GM19468 (cell line): ENCODE results near the gene CRMP1.

Experiments
- ATAC-seq: cut with Tn5 transposase; IDR thresholded peaks from one replicate; pipeline ENCODE4 v1.9.1; 2021; ENCODE audit warnings: mild to moderate bottlenecking, moderate library complexity, moderate number of reproducible peaks; ENCODE audit not compliant: unreplicated experiment; ENCODE audit errors: extremely low read depth

Gene CRMP1

DNA sequence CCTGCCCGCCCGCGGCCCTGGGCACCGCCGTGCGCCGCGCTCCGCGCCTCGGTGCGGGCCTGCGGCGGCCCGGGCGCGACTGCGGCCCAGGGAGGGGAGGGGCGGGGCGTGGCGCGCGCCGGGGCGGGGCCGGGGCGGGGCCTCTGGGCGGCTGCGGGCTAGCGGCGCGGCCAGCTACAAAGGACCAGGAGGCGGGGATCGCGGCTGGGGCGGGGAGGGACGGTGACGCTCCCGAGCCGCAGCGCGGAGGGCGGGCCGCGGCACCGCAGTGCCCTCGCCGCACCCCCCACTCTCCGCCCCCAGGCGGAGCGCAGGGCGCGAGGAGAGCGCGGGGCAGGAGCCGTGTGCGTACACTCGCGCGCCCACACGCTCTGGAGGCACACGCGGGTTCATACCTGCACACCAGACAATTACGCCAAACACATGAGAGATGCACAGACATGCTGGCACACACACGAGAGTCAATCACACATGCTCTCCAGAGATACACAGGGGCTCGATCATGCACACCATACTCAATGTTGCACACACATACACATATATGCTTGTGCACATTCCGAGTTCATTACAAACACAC lies at the start of gene CRMP1:
Gene CRMP1 (minus strand): TSS at position 83 of the 577 bp plus-strand sequence. CDS start 117 bp downstream, outside the sequence.
- no peak for ATAC-seq

DNA sequence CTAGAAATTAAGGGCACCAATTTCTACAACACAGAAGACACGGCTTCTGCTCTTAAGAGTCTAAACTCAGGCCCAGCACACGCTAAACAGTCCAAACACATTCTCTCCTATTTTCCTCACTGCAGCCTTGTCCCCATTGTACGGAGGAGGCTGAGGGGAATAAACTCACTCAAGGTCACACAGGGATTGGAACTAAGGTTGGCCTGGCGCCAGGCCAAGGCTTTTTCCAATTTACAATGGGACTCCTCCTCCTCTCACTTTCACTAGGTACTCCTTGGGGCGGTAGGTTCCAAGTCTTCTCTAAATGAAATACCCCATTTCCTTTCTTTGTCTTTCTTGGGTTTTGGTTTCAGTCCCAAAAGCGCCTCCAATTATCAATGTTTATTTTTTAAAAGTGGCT lies 48.7 kb upstream of the CRMP1 start:
- ATAC-seq = no peak

DNA sequence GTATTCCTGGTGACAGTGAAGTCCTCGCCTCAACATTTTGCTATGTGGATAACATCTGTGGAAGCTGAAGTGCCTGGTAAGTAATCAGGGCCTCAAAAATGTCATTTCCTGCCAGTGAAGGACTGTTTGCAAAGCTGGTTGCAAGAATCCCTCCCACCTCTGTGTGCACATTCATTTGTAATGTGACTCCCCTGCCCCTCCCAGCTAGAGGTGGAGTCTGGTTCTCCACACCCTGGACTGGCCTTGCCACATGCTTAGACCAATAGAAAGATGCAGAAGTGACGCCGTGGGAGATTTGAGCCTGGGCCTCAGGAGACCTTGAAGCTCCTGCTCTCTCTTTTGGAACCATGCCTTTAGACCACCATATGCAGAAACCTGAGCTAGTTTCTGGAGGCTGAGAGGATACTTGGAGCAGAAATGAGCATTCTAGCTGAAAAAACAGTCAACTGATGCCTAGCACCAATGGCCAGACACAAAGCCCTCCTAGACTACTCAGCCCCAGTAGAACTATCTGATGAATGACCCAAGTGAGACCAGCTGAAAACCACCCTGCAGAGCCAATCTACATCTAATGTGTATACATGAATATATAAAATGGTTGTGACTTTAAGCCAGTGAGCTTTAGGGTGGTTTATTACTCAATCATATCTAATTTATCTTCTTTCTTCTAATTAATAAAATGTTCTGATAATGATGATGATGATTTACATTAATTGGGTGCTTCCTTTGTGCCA lies 47.8 kb upstream of the CRMP1 start:
- no peak for ATAC-seq

DNA sequence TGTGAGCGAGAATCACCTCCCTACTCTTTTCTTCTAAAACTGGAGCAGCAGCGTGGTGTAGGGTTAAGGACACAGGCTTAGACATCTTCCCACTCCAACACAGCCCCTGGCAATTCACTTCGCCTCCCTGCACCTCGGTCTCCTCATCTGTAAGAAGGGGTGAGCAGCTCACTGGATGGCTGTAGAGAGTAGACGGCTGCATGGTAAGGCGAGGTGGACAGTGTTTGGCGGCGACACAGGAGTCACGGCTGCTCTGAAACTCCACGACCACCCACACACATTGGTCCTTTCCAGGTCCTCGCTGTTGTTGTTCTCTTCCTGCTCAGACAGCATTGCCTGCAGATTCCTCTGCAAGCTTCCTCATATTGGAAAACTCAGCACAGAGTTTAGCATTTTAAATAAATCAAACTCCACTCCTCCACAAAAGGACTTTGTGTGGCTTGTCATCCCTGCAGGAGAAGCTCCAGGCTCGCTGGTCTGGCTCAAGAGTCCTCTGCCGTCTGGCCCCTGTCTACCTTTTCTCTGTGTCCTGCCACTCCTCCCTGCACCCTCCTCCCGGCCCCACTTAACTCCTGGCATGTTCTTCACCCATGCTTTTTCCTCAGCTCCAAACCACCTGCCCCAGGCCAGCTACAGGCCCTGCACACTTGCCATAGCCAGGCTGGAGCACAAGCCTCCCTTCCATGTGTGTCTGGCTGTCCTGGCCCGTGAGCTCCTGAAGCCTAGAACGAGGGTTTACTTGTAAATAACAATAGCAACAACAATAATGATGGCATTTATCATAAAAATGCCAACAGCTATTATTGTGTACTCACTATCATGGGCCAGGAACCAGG lies 41.3 kb upstream of the CRMP1 start:
- ATAC-seq = no peak

DNA sequence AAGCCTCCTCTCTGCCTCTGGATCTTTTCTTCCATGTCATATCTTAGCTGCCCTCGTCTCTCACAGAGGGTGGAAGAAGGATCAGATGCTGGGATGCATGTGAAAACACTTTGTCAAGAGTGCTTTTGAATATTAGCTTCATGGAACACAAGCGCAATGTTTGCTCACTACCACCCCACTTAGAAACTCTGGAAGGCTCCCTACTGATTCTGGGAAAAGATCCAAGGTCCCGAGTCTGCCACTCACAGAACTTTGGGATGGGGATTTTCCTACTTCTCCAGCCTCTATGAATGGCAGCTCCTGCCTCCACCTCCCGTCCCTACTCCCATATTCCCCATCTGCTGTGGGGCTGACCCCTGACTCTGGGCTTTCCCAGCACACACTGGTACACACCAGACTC lies 40.2 kb upstream of the CRMP1 start:
- no peak for ATAC-seq

DNA sequence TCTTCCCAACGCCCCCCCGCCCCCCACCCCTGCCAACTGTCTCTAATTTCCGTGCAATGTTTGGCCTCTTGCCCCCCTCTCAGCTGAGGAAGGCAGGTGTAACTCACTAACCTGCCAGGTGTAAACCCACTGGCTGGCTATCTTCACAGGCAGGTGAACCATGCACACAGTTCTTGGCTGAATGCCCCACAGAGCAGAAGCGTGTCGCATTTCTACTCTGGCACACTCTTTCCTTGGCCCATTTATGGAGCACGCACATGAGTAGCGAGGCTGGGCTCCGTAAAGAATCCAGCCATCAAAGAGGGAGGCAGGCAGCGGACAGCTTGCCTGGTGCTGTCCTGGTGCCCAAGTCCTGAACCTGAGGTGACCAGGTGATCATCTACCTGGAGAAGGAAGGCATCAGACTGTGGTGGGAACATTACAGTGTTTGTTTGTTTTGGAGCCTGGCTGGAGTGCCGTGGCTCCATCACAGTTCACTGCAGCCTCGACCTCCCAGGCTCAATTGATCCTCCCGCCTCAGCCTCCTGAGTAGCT lies 39.2 kb upstream of the CRMP1 start:
- ATAC-seq = no peak

DNA sequence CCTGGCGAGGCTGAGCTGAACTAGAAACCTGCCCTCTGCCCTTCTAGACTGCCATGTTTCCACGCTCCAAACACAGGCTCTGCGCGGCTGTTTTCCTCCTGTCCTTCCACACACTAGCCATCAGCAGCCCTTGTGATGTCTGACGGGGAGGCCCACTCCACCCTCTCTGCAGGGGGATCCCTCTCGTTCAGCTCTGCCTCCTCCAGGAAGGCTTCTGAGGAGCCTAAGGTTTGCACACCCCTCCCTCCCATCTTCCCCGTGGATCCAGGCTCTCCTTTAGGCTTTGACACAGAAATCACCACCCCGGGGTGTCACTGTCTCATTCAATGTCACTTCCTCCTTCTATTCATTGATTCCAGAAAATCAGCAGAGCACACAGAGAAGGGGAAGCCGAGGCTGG lies 38.6 kb upstream of the CRMP1 start:
- ATAC-seq = no peak

DNA sequence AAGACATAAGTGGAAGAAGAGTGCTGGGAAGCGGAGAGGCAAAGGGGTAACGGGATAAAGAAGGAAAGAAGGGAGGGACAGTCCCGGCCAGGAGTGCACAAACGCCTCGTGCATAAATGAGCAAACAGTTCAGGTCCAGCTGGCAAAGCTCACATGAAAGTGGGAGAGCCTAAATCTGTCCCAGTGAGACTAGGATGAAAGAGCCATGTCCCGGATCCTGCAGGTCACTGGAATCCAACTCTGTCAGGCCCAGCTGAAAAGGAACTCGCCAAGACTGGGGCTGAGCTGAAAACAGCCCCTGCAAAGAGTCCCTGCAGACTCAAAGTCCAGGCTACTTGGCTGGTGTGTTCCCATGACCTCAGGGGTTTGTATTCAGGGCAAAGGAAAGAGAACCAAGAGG lies 38.0 kb upstream of the CRMP1 start:
- ATAC-seq = no peak

DNA sequence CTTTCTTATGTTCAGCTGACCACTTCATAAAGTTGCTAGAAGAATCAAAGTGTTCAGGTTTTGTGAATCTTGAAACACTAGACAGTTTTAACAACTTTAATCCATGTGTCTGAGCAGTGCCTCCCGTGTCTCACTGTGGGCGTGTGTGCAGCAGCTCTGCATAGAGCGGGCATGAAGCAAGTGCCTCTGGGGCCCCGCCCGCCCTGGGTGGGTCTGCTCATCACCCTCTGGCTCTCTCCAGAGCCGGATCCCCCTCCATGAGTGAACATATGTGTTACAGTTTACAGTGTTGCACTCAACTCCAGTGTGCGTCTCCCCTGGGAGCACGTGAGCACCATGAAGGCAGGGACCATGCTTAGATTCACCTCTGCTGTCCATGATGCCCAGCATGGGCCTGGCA lies 37.6 kb upstream of the CRMP1 start:
- no peak for ATAC-seq

DNA sequence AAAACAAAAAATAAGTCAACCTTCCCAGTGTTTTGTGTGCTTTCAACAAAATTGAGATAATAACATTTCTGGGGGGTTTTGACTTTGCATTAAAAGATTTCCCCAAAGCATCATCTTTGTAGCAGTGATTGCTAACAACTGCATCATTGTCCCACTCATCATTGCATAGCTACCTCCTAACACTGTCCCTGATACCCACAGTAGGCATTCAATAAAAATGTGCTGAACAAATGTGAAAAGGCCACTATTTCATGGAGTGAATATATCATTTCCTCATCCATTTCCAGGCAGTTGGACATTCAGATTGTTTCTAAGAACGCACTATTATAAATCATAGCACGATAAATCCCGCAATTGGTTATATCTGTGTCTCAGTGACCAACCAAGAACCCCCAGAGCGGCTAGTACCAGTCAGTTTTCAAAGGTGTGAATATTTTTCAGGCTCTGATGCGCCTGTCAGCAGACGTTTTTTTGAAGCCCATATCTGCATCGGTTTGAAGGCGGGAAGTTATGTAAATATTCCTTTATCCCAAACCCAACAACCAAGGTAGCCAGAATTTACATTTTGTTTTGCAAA lies 36.0 kb upstream of the CRMP1 start:
- ATAC-seq = no peak

DNA sequence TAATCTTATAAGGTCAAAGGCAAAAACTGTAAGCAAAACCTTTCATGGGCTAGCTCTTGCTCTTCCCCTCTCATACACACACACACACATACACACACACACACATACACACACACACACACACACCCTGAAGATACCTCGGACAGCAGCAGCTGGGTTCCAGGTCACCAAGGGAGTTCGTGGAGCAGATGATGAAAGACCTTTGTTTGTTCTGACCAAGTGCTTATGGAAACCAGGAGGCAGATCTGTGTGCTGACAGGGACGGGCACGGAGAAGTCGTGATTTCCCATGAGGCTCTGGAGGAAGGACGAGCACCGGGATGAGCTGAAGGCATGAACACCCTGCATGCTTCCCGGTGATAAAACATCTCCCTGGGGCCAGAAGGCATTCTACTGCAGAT lies 35.4 kb upstream of the CRMP1 start:
- ATAC-seq = no peak

DNA sequence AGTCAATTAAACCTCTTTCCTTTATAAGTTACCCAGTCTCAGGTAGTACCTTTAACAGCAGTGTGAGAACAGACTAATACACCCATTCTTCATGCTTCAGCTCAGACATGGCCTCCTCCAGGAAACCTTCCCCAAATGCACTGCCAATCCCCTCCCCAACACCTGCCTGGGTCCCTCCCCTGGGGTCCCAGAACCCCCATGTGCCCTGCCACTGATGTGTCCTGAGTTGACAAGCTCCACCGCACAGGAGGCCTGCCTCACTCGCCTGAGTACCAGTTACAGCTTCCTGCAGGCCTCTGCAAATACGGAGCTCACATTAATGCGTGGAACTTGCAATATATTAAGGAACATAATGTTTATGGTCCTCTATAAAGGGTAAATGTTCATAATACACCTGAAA lies 34.9 kb upstream of the CRMP1 start:
- no peak for ATAC-seq

DNA sequence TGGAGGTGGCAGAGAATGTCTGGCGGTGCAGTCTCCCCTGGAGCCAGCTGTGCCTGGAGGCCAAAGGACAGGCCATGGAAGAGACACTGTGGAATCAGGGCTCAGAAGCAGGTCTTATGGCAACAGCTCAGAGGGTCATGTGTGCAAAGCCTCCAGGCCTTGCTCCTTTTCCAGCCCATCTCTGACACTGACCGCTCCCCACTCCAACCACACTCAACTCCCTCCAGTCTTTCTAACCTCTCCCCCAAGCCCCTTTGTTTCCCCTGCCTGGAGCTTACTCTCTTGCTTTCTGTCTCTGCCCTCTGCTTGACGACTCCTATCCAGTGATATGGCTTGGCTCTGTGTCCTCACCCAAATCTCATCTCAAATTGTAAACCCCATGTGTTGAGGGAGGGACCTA lies 34.2 kb upstream of the CRMP1 start:
- no peak for ATAC-seq

DNA sequence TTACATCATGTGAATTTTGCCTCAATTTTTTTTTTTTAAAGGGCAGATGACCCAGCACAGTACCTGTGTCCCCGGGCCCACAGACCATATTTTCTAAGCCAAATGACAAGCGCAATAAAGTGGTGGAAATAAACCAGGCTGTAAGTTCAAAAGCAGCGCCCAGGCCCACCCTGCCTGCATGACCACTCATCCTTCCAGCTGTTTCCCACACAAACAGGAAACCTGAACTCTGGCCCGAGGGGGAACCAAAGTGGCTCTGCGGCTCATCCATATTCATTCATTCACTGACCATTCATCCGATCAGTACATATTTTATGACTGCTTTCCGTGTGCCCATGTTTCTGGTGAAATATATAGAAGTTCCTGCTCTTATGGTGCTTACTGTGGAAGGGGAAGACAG lies 33.7 kb upstream of the CRMP1 start:
- no peak for ATAC-seq

DNA sequence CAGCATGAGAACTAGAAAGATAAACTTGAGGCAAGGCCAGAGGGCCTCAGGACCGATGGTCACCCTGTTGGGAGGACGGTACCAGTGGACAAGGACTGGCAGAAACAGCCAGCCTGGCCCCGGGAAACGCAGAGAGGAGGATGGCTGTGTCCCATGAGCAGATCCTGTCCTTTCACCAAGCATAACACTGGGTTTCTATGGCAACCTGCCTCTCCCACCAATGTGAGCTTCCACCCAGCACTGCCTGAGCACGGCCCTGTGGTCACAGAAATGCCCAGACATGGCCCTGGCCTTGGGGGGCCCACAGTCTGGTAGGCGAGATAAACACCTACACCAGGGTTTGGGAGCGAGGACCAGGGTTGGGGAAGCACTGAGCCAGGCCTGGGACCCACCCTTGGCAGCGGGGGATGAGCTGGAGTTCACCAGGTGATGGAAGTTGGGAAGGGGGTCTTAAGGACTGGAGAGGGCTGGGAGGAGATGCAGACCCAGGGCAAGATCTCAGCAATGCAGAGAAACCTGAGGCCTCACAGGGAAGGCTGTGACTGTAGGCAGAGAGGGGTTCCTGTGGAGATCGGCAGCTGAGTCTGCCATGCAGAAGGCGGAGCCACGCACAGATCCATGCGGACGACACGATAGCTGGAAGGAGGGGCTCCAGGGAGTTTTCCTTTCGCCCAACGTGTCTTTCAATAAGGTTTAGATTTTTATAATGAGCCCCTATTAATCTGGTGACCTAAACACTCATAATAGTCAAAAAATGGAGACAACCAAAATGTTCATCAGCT lies 32.7 kb upstream of the CRMP1 start:
- no peak for ATAC-seq

DNA sequence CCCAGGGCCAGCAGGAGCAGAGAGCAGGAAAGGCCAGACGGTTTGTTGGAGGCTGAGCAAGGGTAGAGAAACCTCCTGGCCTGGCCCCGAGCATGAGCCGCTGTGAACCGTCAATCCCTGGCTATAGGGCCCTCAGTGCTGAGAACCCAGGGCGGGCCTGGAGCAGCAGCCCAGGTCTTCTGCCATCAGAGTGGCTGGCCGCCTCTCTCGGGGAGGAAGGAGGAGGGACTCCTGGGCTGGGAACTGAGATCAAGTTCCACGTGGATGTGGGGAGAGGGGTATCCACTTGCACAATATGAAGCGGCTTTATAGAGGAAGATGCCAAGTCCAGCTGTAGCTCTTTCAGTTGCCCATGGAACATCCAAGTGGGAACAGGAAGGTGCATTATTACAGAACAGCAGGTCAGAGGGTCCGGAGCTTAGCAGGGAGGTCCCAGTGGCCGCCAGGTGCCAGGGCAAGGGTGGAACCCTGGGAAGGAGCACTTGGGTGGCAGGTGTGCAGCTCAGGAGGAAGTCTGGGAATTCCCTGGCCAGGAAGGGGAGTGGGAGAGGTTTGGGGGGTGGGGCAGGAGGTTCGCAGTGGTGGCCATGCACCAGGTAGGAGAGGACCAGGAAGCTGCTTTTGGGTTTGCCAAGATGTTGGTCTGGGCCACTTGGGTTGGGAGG lies 31.7 kb upstream of the CRMP1 start:
- ATAC-seq = no peak

DNA sequence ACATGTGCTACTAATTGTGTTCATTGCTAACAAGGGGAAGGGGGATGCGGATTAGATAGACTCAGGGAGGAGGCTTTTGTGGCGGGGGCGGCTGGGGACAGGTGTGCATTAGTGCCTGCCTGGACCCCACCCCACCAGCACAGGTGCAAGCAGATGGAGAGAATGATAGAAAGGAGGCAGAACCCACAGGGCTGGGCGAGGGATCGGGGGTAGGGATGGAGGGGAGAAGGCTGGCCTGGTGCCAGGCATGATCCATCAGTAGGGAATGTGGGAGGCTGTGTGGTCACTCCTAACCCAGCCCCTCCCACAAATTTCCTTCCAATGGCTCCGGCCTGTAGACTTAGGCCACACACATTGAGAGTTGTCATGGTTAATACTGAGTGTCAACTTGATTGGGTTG lies 30.5 kb upstream of the CRMP1 start:
- no peak for ATAC-seq

DNA sequence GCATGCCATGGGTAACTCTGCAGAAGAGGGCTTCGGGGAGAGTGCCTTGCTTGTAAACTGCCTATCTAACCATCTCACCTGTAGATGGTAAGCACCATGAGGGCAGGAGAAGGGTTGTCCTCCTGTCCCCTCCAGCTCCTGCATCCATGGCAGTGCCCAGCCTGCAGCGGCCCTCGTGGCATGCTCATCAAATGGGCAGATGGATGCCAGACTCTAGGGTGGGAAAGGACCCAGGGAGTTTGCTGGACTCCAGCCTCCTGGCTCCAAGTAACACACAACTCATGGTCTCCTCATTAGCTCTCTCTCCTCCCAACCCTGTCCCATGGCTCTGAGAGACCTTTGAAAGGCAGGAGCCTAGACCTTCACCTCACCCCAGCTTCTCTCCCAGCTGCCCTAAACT lies 29.7 kb upstream of the CRMP1 start:
- ATAC-seq = no peak

DNA sequence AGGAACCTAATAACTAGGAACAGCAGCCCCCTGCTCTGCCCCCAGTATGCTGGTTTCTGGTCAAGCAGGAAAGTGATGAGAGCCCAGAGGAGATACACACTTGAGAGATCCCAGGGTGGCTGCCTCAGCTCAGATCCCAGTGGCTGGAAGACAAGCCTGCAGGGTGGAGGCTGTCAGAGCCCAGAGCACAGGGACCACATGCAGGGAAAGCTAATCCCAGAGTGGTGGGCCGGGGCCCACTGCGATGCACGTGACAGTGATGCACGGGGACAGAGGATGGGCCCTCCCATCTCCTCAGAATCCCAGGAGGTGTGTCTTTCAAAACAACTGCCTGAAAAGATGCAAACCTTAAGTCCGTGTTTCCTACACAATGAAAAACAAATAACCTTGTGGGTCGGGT lies 29.1 kb upstream of the CRMP1 start:
- ATAC-seq = no peak
